Astrocyte (in vitro differentiated cells and primary cell): ENCODE data around the gene IMPG1. TPM values are rescaled to one million over a fixed set of nuclear protein-coding genes. Genes with fewer than 3 reads are reported as not detected.

Experiments
- DNase-seq: peaks from one replicate; pipeline ENCODE4 v3.0.0-alpha.2; 2010; ENCODE audit warnings: low read depth
- FAIRE-seq: peaks from 2 replicates; lab custom pipeline; 2011; peaks lifted over from hg19 to GRCh38; lab: Jason Lieb, UNC
- H2AFZ ChIP-seq: 2 replicates; pipeline ENCODE4 v1.6.0; 2012; ENCODE audit warnings: low read depth, low read length, inconsistent platforms
- H3K27ac ChIP-seq: 2 replicates; pipeline ENCODE4 v1.5.1; 2011; ENCODE audit warnings: low read depth, low read length, inconsistent platforms
- H3K27me3 ChIP-seq: 2 replicates; pipeline ENCODE4 v1.6.0; 2011; ENCODE audit warnings: low read length, inconsistent platforms; ENCODE audit not compliant: insufficient read depth
- H3K36me3 ChIP-seq: 2 replicates; pipeline ENCODE4 v1.5.1; 2011; ENCODE audit warnings: low read length, inconsistent platforms; ENCODE audit not compliant: insufficient read depth
- H3K4me1 ChIP-seq: 2 replicates; pipeline ENCODE4 v1.5.1; 2011; ENCODE audit warnings: low read length, inconsistent platforms; ENCODE audit not compliant: insufficient read depth
- H3K4me2 ChIP-seq: 2 replicates; pipeline ENCODE4 v1.6.0; 2012; ENCODE audit warnings: low read length, inconsistent platforms
- H3K4me3 ChIP-seq: 2 replicates; pipeline ENCODE4 v1.5.1; 2011; ENCODE audit warnings: low read depth, mild to moderate bottlenecking, low read length, inconsistent platforms; ENCODE audit not compliant: insufficient read depth
- H3K79me2 ChIP-seq: 2 replicates; pipeline ENCODE4 v1.6.0; 2012; ENCODE audit warnings: mild to moderate bottlenecking, low read length, inconsistent platforms; ENCODE audit not compliant: insufficient read depth
- H3K9ac ChIP-seq: 2 replicates; pipeline ENCODE4 v1.6.0; 2012; ENCODE audit warnings: mild to moderate bottlenecking, low read length, inconsistent platforms
- H3K9me3 ChIP-seq: 2 replicates; pipeline ENCODE4 v1.5.1; 2012; ENCODE audit warnings: low read depth, mild to moderate bottlenecking, low read length, inconsistent platforms; ENCODE audit not compliant: insufficient read depth
- H4K20me1 ChIP-seq: 2 replicates; pipeline ENCODE4 v1.6.0; 2012; ENCODE audit warnings: low read length, inconsistent platforms; ENCODE audit not compliant: insufficient read depth
- H3K27ac Mint-ChIP-seq: one replicate; pipeline ENCODE4 v1.8.0; 2021; ENCODE audit warnings: mild to moderate bottlenecking, mixed read lengths; ENCODE audit not compliant: unreplicated experiment
- H3K27me3 Mint-ChIP-seq: one replicate; pipeline ENCODE4 v1.8.0; 2021; ENCODE audit warnings: low read depth, mixed read lengths; ENCODE audit not compliant: unreplicated experiment
- H3K36me3 Mint-ChIP-seq: one replicate; pipeline ENCODE4 v1.8.0; 2021; ENCODE audit warnings: low read depth, mixed read lengths; ENCODE audit not compliant: unreplicated experiment
- H3K4me1 Mint-ChIP-seq: one replicate; pipeline ENCODE4 v1.8.0; 2021; ENCODE audit warnings: low read depth, mixed read lengths; ENCODE audit not compliant: unreplicated experiment
- H3K4me3 Mint-ChIP-seq: one replicate; pipeline ENCODE4 v1.8.0; 2021; ENCODE audit warnings: mild to moderate bottlenecking, moderate library complexity, mixed read lengths; ENCODE audit not compliant: unreplicated experiment
- H3K9me3 Mint-ChIP-seq: one replicate; pipeline ENCODE4 v1.8.0; 2021; ENCODE audit warnings: mild to moderate bottlenecking, mixed read lengths; ENCODE audit not compliant: unreplicated experiment
- CTCF ChIP-seq: IDR thresholded peaks from 2 replicates; pipeline ENCODE4 v1.5.1; 2011; ENCODE audit warnings: low read depth, mild to moderate bottlenecking, inconsistent platforms, low read length, moderate library complexity; ENCODE audit not compliant: insufficient read depth
- EZH2 ChIP-seq: IDR thresholded peaks from 2 replicates; pipeline ENCODE4 v1.6.1; 2012; ENCODE audit warnings: mild to moderate bottlenecking, low read length, inconsistent platforms; ENCODE audit not compliant: insufficient read depth
- total RNA-seq: library from RNA; stranded (reverse); gene quantifications from 2 replicates; pipeline ENCODE4 v1.2.1, GENCODE V29; 2021

IMPG1 gene
- total RNA-seq, 1 donor from 2014 or later = not detected

DNA sequence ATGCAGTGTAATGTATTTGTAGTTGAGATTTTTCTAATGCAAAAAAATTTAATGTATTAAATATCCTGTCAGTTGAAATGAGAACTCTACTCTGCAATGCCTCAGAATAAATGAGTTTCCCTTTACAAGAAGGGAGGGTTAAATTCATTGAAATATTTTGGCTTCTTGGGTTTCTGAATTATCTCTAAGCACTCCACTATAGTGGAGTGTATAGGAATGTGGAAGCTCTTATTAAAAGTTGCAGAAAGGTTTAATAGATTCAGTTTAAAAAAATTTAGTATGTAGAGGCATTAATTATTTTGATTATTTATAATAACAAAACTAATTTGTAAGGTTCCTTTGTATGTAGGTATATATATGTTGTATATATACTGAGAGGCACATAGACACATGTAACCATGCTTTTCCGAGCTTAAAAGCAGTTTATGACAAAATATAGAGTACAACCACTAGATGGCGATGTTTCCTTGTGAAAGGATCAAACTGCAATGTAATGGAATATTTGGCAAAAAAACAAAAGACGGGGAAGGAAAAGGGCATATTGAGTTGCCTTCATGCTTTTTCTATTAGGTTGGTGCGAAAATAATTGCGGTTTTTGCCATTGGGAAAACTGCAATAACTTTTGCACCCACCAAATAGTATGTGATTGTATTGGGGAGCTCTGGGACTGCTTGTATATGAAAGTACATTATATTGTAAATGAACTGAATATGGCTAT, 179.2 kb downstream of the IMPG1 start:
- H3K9me3 ChIP-seq = no peaks in the 10 kb centered on the region
- H3K79me2 ChIP-seq = no peaks in the 10 kb centered on the region
- Mint-ChIP-seq H3K27ac (no peak overlapping the region), H3K4me1 (peaks cover 9% of the 10 kb centered on the region), H3K4me3 (no peak overlapping the region), H3K27me3 (no peaks in the 10 kb centered on the region), H3K9me3 (no peaks in the 10 kb centered on the region), H3K36me3 (no peaks in the 10 kb centered on the region)
- no peak overlapping the region for H3K9ac ChIP-seq
- H2AFZ ChIP-seq = no peak overlapping the region
- peak; percentile 32 for FAIRE-seq
- no peaks in the 10 kb centered on the region for H3K36me3 ChIP-seq
- no peaks in the 10 kb centered on the region for H4K20me1 ChIP-seq
- DNase-seq = peak; percentile 53
- no peaks in the 10 kb centered on the region for H3K4me1 ChIP-seq
- no peak overlapping the region for H3K4me2 ChIP-seq
- no peaks in the 10 kb centered on the region for H3K27me3 ChIP-seq
- TF ChIP-seq EZH2 = no peak
- peak; percentile 70 for TF ChIP-seq CTCF
- no peak overlapping the region for H3K27ac ChIP-seq
- no peak overlapping the region for H3K4me3 ChIP-seq

DNA sequence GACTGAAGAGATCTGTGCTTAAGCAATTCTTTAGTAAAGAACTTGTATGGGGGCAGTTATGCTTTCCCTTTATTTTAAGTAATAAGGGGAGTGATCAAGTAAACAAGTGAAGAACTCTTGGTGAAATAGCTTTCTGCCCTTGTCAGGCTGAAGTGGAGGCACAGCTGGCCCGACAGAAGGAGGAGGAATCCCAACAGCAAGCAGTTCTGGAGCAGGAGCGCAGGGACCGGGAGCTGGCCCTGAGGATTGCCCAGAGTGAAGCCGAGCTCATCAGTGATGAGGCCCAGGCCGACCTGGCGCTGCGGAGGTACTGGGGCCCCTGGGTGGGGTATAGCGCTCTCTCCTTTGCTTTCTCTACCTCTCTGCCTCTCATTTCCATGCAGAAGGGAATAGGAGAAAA, 180.1 kb downstream of the IMPG1 start:
- no peak overlapping the region for H3K4me3 Mint-ChIP-seq
- H3K27ac ChIP-seq = no peak overlapping the region
- peaks cover 8% of the 10 kb centered on the region for H3K4me1 Mint-ChIP-seq
- H3K36me3 Mint-ChIP-seq = no peaks in the 10 kb centered on the region
- H3K9me3 ChIP-seq = no peaks in the 10 kb centered on the region
- no peaks in the 10 kb centered on the region for H3K9me3 Mint-ChIP-seq
- H3K4me1 ChIP-seq = no peaks in the 10 kb centered on the region
- H4K20me1 ChIP-seq = no peaks in the 10 kb centered on the region
- no peak overlapping the region for H3K4me3 ChIP-seq
- no peak overlapping the region for H3K4me2 ChIP-seq
- TF ChIP-seq CTCF (no peak), EZH2 (no peak)
- no peak overlapping the region for H3K9ac ChIP-seq
- H2AFZ ChIP-seq = no peak overlapping the region
- FAIRE-seq = no peak
- H3K27me3 ChIP-seq = no peaks in the 10 kb centered on the region
- no peaks in the 10 kb centered on the region for H3K27me3 Mint-ChIP-seq
- H3K79me2 ChIP-seq = no peaks in the 10 kb centered on the region
- no peaks in the 10 kb centered on the region for H3K36me3 ChIP-seq
- H3K27ac Mint-ChIP-seq = no peak overlapping the region
- DNase-seq = no peak

DNA sequence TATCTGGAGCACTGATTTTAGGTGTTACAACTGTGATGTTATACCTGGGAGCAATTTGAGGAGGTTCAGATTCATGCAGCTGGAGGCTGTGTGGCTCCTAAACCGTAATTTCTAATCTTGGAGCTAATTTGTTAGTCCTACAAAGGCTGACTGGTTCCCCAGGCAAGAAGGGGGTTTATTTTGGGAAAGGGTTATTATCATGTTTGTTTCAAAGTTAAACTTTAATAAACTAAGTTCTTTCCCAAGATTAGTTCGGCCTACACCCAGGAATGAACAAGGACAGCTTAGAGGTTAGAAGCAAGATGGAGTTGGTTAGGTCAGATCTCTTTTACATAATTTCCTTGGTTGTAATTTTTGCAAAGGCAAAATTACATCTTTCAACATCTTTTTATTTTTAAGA, 187.6 kb downstream of the IMPG1 start:
- Histone ChIP-seq H3K4me3 (no peak overlapping the region), H3K9me3 (no peaks in the 10 kb centered on the region), H3K9ac (no peak overlapping the region), H3K36me3 (no peaks in the 10 kb centered on the region), H3K27ac (no peak overlapping the region), H3K4me2 (no peak overlapping the region), H3K79me2 (no peaks in the 10 kb centered on the region), H3K4me1 (no peaks in the 10 kb centered on the region), H2AFZ (no peak overlapping the region), H4K20me1 (no peaks in the 10 kb centered on the region), H3K27me3 (no peaks in the 10 kb centered on the region)
- Mint-ChIP-seq H3K4me1 (peaks cover 16% of the 10 kb centered on the region), H3K4me3 (no peak overlapping the region), H3K27me3 (no peaks in the 10 kb centered on the region), H3K27ac (no peak overlapping the region), H3K36me3 (peaks cover 3% of the 10 kb centered on the region), H3K9me3 (no peaks in the 10 kb centered on the region)
- no peak for DNase-seq
- TF ChIP-seq CTCF = no peak
- FAIRE-seq = no peak
